ENCODE data around the gene ACTR3.

DNA sequence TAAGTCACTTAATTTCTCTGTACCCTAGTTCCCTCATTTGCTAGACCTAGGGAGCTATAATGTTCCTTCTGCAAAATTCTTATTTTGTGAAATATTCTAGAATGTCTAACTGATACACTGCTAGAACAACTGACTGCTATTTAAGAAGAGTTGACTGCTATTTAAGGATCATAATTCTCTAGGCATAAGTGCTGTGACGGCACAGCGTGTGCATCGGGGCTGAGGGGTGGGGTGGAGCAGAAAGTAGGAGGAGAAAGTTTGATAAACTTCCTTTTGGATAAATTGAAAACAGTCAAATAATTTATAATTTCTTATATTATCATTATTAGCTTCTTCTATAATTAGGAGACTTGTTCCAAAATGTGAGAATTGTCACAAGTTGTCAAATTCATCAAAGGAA is 10.4 kb upstream of the ACTR3 start:
- TF ChIP-seq POLR2AphosphoS5 (IDR thresholded peaks at IDR 0.05; ENCODE audit: low read depth) (no peak), CREB1 (CRISPR knock-in tag; IDR thresholded peaks at IDR 0.05; ENCODE audit: low read depth) (no peak), EZH2 (IDR thresholded peaks at IDR 0.05; ENCODE audit: low read depth, unreplicated experiment) (no peak), JUNB (IDR thresholded peaks at IDR 0.05; ENCODE audit: unreplicated experiment) (no peak), EZH2phosphoT487 (IDR thresholded peaks at IDR 0.05; ENCODE audit: unreplicated experiment) (no peak)
- TF ChIP-seq, protein P1, sequence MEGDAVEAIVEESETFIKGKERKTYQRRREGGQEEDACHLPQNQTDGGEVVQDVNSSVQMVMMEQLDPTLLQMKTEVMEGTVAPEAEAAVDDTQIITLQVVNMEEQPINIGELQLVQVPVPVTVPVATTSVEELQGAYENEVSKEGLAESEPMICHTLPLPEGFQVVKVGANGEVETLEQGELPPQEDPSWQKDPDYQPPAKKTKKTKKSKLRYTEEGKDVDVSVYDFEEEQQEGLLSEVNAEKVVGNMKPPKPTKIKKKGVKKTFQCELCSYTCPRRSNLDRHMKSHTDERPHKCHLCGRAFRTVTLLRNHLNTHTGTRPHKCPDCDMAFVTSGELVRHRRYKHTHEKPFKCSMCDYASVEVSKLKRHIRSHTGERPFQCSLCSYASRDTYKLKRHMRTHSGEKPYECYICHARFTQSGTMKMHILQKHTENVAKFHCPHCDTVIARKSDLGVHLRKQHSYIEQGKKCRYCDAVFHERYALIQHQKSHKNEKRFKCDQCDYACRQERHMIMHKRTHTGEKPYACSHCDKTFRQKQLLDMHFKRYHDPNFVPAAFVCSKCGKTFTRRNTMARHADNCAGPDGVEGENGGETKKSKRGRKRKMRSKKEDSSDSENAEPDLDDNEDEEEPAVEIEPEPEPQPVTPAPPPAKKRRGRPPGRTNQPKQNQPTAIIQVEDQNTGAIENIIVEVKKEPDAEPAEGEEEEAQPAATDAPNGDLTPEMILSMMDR (conservative IDR thresholded peaks at IDR 0.05; ENCODE audit: low read depth in 2 of 2), result no peak
- TF ChIP-seq, protein P2, sequence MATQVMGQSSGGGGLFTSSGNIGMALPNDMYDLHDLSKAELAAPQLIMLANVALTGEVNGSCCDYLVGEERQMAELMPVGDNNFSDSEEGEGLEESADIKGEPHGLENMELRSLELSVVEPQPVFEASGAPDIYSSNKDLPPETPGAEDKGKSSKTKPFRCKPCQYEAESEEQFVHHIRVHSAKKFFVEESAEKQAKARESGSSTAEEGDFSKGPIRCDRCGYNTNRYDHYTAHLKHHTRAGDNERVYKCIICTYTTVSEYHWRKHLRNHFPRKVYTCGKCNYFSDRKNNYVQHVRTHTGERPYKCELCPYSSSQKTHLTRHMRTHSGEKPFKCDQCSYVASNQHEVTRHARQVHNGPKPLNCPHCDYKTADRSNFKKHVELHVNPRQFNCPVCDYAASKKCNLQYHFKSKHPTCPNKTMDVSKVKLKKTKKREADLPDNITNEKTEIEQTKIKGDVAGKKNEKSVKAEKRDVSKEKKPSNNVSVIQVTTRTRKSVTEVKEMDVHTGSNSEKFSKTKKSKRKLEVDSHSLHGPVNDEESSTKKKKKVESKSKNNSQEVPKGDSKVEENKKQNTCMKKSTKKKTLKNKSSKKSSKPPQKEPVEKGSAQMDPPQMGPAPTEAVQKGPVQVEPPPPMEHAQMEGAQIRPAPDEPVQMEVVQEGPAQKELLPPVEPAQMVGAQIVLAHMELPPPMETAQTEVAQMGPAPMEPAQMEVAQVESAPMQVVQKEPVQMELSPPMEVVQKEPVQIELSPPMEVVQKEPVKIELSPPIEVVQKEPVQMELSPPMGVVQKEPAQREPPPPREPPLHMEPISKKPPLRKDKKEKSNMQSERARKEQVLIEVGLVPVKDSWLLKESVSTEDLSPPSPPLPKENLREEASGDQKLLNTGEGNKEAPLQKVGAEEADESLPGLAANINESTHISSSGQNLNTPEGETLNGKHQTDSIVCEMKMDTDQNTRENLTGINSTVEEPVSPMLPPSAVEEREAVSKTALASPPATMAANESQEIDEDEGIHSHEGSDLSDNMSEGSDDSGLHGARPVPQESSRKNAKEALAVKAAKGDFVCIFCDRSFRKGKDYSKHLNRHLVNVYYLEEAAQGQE (IDR thresholded peaks at IDR 0.05; ENCODE audit: unreplicated experiment), result no peak

All from GM23338 (cell line).